ENCODE results near the gene NR4A2.

DNA sequence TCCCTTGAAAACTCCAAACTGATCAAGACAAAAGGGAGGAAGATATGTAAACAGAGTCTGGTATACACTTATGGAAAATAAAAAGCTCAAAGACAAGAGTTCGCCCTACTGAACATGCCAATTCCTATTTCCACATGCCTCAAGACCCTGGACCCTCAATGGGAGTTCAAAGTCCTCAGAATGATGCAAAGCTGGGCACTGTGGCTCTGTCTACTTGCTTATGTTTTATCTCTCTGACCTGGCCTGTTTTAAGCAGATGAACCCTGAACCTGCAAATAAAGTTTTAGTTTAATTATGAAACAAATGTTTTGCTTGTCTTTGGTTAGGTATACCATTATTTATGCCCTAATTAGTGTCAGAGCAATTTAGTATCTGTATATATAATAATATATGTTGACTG is 22.6 kb downstream of the NR4A2 start:
- no peak for TF ChIP-seq POLR2AphosphoS5 (IDR thresholded peaks at IDR 0.05; ENCODE audit: low read depth, low read length)
- no peak for TF ChIP-seq POLR2A (IDR thresholded peaks at IDR 0.05; ENCODE audit: low read depth, low read length)
